Activated CD8-positive, alpha-beta memory T cell treated with anti-CD3 and anti-CD28 coated beads, Interleukin-2, amount 50 U/mL, for 1 hour (primary cell): Measurements from ENCODE around the gene FUT7.

ENCODE experiments used
- DNase-seq: peaks from one replicate; pipeline ENCODE4 v3.0.0-alpha.2; 2020; ENCODE audit errors: extremely low read depth

The FUT7 gene

DNA sequence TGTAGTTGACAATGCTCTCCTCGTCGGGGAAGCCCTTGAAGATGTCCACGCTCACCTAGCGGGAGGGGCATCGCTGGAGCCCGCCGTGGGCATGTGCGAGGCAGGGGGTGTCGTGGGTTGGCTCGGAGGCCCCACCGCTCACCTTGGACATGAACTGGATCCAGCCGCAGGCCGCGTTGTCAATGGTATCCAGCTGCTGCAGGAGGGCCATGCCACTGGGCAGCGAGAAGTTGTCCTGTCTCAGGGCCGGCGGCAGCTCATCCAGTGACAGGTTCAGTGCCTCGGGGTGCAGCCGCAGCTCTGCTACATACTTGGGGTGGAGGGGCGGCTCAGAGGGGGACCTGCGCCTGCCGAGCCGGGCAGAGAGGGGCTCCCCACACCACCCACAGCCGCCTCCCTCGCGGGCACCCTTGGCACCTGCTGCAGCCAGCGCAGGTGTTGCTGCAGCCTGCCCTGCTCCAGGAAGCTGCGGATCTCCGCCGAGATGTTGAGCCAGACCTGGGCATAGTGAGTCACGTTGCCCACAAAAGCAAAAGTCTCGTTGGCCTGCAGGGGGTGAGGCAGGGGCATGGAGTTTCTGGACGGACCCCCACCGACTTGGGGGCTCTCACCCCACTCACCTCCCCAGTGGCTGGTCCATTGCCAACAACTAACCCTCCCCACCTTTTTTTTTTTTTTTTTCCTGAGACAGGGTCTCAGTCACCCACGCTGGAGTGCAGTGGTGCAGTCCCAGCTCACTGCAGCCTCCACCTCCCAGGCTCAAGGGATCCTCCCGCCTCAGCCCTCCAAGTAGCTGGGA, 12.9 kb downstream of the FUT7 start:
- DNase-seq: no peak

DNA sequence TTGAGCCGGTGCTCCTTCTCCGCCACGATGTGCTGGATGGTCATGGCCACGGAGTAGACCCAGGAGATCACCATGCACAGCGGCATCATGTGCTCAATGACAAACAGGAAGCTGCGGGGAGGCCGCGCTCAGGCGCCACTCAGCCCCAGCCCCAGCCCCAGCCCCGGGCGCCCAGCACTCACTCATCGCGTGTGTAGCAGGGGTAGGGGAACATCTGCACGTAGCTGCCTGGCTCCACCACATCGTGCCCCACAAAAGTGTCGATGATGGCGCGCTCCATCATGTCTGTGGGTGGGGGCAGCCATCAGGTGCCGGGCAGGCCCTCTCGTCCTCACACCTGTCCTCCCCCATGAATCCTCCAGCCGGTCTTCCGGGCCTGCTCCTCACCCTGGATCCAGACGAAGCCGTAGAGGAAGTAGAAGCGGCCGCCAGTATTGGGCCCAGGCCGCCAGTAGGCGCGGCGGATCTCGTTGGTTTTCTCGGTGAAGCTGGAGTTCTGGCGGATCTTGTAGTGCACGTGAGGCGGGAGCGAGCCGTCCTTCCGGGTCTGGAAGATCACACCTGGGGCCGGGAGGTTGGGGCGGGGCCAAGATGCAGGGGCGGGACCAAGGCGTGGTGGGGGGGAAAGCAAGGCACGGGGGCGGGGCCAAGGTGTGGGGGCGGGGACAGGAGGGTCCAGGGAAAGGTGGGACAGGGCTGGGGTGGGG, 13.9 kb downstream of the FUT7 start:
- no peak for DNase-seq

DNA sequence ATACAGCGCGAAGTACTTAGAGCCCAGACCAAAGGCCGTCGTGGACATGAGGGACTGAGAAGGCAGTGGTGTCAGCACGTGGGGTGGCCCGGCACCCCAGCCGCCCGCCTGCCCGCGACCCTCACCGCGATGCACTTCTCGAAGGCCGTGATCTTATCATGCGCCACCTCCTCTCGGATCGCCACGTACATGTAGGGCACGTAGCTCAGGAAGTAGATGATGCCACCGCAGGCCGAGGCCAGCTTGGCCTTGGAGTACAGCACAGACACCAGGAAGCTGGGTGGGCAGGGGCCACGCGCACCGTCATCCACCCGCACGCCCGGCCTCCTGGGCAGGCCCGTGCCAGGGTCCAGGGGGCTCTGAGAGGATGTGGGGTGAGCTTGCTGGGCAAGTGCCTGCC, 14.8 kb downstream of the FUT7 start:
- no peak for DNase-seq

DNA sequence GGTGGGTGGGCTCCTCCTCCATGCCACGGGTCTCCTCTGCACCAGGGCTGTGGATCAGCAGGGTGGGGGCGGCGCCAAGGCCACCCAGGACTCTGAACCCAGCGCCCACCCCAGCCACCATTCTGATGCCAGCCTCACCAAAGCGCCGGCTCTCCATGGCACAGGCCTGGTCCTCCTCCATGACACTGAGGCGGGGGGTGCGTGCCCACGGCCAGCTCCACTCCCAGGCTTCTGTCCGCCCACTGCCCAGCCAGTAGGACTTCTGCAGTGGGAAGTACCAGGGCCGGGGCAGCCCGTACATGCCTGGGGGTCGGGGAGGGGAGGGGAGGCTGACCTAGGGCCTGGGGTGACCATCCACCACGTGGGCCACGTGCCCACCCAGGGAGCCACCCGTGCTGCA, 15.5 kb downstream of the FUT7 start:
- DNase-seq: no peak

DNA sequence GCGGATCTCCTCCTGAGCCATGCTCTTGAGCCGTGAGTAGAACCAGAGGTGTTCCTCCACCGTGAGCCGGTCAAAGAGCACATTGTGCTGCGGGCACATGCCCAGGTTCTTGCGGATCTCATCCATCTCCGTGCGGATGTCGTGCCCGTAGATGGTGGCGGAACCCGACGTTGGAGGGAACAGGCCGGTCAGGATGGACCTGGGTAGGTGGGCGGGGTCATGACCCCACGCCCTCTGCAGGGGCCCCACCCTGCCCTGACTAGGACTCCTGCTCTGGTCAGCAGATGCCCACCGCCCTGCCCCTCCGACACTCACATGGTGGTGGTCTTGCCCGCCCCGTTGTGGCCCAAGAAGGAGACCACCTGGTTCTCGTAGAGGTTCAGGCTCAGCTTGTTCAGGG, 15.9 kb downstream of the FUT7 start:
- no peak for DNase-seq

GRCh38 chr9:137015540-137015930, 16.4 kb downstream of the FUT7 start:
- DNase-seq: no peak

DNA sequence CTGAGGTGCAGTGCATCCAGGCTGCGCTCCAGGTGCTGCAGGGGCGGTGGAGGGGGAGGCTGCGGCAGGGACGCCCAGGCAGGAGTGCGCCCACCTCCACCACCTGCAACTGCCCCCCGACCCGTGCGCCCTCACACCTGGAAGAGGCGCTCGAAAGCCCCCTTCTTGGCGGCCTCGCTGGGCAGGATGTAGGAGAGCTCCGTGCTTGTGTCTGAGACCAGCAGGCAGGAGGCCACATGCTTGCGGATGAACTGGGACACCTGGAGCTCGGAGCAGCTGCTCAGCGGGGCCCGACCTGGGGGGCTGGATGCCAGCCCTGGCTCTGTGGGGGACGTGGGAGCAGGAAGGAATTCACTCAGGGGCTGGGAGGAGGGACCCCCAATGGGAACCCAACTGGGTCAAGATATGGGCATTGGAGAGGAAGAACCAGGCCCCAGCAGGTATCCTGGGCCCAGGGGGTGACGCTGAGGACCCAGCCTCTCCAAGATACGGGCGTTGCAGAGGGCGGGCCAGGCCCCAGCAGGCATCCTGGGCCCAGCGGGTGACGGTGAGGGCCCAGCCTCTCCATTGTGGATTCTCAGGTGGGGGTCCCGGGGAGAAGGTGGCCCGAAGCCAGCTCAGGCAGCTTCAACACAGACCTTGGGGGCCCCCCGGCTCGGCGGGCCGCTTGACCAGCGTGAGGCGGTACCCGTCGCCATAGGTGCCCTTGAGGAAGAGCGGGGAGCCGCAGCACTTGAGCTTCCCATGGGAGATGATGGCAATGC, 16.9 kb downstream of the FUT7 start:
- DNase-seq: no peak

DNA sequence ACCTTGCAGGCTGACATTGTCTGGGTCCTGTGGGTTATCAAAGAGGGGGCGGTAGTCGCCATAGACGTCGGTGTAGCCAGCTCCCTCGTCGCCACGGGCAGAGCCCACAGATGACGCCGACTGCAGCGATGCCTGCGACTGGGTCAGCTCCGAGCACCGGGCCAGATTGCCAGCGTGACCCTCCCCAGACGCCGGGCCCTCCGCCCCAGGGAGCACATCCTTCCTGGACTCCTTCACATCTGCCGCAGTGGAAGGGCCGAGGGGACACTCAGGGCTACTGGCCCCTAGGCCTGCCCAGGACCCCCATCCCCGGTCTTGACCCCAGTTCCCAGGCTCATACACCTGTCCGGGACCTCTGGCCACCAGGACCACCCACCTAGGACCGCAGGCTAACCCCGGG, 17.7 kb downstream of the FUT7 start:
- DNase-seq: no peak

DNA sequence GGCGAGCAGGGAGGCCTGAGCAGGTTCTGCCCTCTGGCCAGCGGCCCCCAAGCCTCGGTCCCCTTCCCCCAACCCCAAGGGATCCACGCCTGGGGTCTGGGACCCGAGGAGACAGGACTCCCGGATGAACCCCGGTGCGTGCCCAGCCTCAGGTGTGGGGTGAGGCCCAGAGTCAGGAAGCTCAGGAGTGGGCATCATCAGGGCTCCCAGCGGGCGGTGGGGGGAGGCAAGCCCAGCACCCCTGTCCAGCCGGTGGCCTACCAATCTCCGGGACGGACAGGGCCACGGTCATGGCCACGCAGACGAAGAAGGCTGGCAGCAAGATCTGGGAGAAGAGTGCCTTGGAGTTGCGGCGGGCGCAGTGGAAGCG, 18.3 kb downstream of the FUT7 start:
- no peak for DNase-seq

- DNase-seq: no peak
These were observed 19.0 kb downstream of the FUT7 start for GRCh38 chr9:137012694-137013570.

- DNase-seq: no peak
These were observed 19.8 kb downstream of the FUT7 start for GRCh38 chr9:137011907-137012675.

- no peak for DNase-seq
These were observed 20.7 kb downstream of the FUT7 start for GRCh38 chr9:137011156-137011555.

GRCh38 chr9:137009938-137010732, 21.8 kb downstream of the FUT7 start:
- DNase-seq: no peak

DNA sequence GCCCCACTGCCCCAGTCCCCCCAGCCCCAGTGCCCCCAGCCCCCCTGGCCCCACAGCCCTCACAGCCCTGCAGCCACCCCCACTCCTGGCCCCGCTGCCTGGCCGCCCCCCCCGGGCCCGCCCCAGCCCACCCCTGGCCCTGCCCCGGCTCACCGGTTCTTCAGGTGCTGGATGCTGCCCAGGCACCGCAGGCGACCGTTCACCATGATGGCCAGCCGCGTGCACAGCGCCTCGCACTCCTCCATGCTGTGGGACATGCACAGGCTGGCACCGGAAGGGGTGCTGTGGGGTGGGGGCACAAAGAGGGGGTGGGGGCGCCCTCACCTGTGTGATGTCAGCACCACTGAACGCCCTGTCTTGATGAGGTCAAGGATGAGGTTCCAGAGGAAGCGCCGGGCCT, 22.7 kb downstream of the FUT7 start:
- DNase-seq: no peak

- no peak for DNase-seq
These were observed 23.6 kb downstream of the FUT7 start for GRCh38 chr9:137008312-137008711.

- no peak for DNase-seq
These were observed 24.0 kb downstream of the FUT7 start for GRCh38 chr9:137007816-137008270.

- DNase-seq: no peak
These were observed 24.6 kb downstream of the FUT7 start for GRCh38 chr9:137007108-137007815.

- DNase-seq: no peak
These were observed 25.5 kb downstream of the FUT7 start for GRCh38 chr9:137006116-137007003.
